Kasumi-1 (cell line): ENCODE results near the gene TVP23C.
"Not testable (repeated sequence)": the region's sequence is repeated elsewhere in the genome, so short reads cannot be mapped to it uniquely, and the experiment has no call there.

Experiments
- DNase-seq, 2 experiments: peaks; one replicate each; lab custom pipeline; 2025; lab: John Stamatoyannopoulos, UW

Gene TVP23C

GRCh38 chr17:15563375-15563857, at the start of gene TVP23C:
TVP23C (minus strand) TSS chr17:15563483; CDS start chr17:15563448, 35 bp downstream.
- not testable (repeated sequence) for DNase-seq

DNA sequence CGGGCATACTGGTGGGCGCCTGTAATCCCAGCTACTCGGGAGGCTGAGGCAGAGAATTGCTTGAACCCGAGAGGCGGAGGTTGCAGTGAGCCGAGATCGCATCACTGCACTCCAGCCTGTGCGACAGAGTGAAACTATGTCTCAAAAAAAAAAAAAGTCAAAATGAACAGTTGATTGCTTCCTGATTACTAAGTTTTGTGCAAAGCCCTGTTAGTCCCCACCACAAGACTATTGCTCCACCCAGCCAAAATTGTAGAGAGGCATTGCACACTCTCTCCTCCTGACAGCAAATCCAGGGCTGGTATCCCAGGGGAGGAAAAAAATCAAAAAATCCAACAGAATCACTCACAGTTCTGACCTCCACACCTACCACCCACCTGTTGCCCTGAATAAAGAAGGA, 29.7 kb upstream of the TVP23C start:
- DNase-seq: not testable (repeated sequence)

- not testable (repeated sequence) for DNase-seq
These were observed 28.7 kb upstream of the TVP23C start for GRCh38 chr17:15591986-15592385.

DNA sequence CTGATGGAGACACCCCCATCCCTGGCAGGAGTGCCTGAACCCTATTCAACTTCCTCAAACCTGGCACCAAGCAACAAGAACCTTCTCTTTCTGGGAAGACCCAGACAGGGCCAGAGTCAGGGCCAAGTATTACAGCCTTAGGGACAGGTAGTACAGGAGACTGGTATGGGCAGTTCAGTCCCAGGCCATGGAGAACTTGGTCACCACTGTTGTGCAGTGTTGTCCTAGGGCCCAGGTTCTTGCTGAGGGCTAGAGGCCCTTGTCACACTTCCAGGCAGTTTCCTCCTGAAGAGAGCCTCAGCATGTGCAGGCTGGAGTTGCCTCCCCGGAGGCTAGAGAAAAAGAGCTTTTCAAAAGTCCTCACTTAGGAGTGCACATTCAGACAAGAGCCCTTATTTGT, 27.6 kb upstream of the TVP23C start:
- not testable (repeated sequence) for DNase-seq

- not testable (repeated sequence) for DNase-seq
These were observed 26.6 kb upstream of the TVP23C start for GRCh38 chr17:15589544-15590536.

DNA sequence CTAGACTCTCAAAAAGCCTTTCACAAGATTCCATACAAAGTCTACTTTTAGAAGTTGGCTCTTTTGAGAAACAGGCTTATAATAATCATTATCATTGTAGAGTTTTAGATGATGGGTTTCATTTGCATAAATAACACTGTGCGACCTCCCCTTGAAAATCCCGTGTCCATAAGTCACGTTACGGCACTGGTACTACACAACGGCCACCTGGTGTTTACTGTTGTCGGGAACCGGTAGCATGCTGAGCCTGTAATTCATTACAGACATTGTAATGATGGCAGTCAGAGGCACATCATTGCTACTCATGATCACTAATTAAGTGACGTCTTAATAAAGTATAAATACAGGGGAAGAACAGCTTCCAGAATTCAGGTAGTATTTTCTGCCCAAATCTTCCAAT, 24.7 kb upstream of the TVP23C start:
- not testable (repeated sequence) for DNase-seq

DNA sequence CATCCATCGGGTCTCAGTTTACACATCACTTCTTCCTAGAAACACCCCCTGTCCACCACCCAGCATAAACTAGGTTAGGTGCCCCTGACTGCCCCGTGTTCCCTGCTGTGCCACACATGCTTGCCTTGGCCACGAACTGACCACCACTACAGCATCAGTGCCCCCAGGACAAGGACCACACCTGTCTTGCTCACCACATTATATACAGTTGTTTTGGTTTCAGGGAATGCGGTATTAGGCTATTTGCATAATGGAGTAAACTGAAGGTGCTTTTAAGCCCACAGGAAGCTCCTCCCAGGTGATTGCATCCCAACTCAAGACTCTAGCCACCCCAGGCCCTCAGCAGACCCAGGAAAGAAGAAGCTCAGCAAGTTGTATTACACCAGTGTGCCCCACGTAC, 20.0 kb upstream of the TVP23C start:
- DNase-seq: not testable (repeated sequence)

DNA sequence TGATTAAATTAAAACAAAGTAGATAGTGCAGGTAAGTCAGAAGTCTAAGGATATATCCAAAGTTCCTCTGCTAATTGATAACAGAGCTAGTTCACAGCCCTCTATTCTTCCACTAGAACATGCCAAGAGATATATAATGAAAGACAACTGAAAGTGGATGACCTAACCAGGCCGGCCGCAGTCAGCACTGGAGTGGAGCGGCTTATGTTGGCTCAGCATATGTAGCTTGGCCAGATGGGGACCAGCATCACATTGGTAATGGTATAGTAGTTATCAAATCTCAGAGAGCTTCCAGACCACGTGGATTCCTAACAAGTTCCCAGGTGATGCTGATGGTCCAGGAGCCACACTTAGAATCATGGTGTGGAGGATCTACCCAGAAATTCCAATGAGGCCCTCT, 18.2 kb upstream of the TVP23C start:
- not testable (repeated sequence) for DNase-seq

DNA sequence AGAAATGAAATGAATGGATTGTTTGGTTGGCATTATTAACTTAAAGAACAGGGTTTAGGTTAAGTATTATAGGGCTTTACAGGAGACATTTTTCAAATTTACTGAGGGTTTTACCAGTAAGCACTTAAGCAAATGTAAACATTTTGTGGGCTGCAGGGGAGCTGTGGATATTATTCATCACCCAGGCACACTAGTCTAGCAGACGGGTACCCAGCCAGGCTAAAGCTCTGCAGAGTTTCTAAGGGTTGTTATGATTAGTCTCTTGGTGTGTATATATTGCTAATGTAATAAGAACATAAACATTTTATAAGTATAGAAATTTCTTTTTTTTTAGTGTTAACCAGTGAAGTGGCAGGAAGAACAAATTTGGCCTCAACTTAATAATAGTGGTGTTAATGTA, 13.6 kb upstream of the TVP23C start:
- DNase-seq: not testable (repeated sequence)

DNA sequence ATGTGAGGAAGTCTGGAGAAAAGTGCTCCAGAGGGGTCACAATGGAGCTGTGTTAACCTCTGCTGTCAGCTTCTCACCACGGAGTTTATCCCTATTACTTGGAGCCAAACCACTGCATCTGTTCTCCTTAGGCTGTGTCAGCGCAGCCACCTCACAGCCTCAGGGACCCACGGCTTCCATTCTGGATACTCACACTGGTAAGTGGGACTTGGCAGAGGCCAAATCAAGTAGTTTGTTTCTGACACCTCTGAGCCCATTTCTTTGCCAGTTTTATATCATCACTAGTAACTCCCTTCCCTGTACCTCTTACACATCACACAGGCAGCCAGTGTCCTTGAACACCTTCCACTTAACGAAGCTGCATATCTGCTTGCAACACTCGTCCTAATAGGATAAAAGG, 11.4 kb upstream of the TVP23C start:
- not testable (repeated sequence) for DNase-seq

DNA sequence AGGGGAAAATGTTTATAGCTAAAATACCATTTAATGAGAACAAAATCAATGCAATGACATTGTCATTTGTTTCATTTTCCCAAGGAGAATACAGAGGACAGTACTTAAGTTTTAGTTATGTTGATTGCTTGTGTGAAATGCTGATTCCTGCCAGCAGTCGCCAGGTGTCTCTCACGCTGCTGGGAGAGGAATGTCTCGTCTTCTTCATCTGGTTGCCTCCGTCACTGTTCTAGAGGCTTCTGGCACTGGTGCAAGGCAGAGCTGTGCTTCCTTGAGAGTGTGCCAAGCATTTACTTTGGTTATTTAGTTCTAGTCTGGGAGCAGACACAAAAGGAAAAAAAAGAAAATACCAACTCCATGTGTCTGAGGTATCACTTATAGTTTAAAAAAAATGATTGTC, 10.6 kb upstream of the TVP23C start:
- DNase-seq: not testable (repeated sequence)

- not testable (repeated sequence) for DNase-seq
These were observed 489 bp downstream of the TVP23C start for GRCh38 chr17:15562613-15563374.

- DNase-seq: not testable (repeated sequence)
These were observed 1.8 kb downstream of the TVP23C start for GRCh38 chr17:15561439-15561838.

- DNase-seq: not testable (repeated sequence)
These were observed 4.7 kb downstream of the TVP23C start for GRCh38 chr17:15558403-15559105.

GRCh38 chr17:15557334-15557832, 5.9 kb downstream of the TVP23C start:
- not testable (repeated sequence) for DNase-seq

GRCh38 chr17:15552932-15553331, 10.4 kb downstream of the TVP23C start:
- not testable (repeated sequence) for DNase-seq

DNA sequence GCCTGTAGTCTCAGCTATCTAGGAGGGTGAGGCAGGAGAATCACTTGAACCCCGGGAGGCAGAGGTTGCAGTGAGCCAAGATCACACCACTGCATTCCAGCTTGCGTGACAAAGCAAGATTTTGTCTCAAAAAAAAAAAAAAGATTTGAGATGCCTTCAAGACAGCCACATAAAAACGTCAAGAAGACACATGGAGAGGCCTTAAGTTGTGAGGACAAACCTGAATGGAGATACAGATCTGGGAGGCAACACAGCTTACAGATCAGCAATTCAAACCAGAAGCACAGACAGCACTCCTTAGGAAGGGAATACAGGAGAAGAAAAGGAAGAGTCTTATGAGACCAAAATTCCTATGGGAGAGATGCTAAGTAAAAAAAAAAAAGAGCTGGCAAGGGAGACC, 13.7 kb downstream of the TVP23C start:
- DNase-seq: not testable (repeated sequence)

DNA sequence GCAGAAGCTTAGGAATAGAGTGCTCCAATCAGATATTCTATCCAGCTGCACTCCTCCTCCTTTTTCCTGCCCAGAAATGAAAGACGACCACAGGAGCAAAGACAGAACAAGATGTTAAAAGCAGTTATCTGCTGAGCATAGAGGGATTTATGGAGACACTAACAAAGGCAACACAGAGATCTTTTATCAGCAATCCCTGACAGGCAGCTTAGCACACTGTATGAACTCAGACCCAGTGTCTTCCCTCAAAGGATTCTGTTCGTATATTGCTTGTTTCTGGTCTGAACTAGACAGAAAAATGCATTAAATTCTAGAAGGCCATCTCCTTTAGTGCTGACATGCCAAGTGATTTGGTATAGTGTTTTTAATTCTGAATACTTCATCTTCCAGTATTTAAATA, 16.7 kb downstream of the TVP23C start:
- not testable (repeated sequence) for DNase-seq

- not testable (repeated sequence) for DNase-seq
These were observed 22.7 kb downstream of the TVP23C start for GRCh38 chr17:15540371-15541219.

- not testable (repeated sequence) for DNase-seq
These were observed 30.2 kb downstream of the TVP23C start for GRCh38 chr17:15533122-15533521.
